Activated T-cell treated with anti-CD3 and anti-CD28 coated beads for 48 hours (primary cell): ENCODE data around the gene NSFL1C.
A peak's percentile ranks its signal among the peaks of the same experiment; 100 is the strongest.

Experiments
- DNase-seq: peaks from one replicate; pipeline ENCODE4 v3.0.0-alpha.2; 2020; ENCODE audit warnings: low read depth

Gene NSFL1C

DNA sequence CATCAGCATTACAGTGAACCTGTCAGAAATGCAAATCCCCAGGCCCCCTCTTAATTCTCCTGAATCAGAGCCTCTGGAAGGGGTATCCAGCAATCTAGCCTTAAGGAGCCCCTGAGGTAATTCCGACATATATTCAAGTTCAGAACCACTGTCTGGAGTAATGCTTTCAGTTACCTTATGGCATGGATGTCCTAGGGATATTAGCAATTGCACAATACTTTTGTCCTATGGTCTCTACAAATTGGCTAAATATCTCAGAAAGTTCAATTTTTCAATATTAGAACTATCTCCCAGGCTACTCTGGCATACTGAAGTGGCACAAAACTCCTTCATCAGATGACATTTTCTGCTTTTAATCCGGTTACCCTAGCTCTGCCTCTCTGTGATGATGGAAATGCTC, 6.4 kb downstream of the NSFL1C start:
- no peak for DNase-seq

GRCh38 chr20:1457992-1458391, 8.7 kb downstream of the NSFL1C start:
- no peak for DNase-seq

GRCh38 chr20:1456300-1456699, 10.3 kb downstream of the NSFL1C start:
- no peak for DNase-seq

DNA sequence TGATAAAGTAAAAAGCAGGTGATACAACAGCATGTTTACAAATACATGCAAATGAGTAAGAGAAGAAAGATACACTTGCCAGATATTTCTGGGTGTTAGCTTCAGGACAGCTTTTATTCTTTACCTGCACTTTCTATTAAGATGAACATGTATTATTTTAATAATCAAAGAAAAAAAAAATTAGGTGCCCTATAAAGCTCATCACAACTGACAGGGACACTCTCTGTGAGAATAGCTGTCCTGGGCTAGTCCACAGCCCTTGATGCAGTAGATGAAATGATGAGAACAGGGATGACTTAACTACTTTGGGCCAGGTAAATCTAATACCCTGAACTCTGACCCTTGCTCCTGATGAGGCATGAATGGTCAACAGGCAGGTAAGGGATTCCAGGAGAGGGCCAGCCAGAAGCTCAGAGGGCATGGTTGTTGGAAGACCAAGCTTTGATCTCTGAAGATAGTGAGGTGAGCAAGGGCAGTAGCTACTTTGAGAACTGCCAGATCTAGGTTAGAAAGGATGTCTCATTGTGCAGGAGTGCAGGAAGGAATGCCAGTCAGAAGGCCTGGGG, 15.6 kb downstream of the NSFL1C start:
- DNase-seq, result no peak

DNA sequence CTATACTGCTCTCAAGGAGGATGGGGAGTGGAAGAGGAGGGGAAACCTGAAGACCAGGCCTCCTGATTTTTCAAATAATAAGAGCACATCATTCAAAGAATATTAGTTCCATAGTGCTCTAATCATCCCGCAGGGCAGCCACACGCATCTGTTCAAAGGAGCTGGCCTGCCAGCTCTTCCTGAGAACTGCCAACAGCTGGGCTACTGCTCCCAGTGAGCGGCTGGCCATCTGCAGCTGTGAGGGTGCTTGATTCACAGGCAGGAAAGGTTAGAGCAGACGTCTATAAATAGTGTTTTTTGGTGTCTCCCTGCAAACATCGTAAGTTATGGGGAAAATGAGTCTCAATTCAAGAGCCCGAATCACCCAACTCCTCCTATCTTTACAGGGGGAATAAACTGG, 17.3 kb downstream of the NSFL1C start:
- DNase-seq, result no peak

- DNase-seq, result no peak
Observed at GRCh38 chr20:1448081-1448620, 18.5 kb downstream of the NSFL1C start.

DNA sequence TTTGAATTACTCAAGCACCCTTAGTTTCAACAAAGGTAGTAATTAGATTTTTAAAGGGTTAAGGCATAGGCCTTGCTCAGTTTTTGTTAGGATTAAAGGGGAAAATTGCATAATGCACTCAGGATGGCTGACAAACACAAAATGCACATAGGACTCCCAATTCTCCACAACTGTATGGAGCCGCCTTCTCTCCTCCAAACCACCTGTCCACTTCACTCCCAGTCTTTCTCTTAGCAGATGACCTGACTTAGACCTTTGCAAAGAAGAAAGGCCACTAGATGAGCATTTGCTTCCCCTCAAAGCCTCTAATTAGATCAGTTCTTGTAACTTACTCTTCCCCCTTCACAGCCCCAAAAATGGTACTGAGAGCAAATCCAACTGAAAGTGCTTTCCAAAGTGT, 20.1 kb downstream of the NSFL1C start:
- no peak for DNase-seq

- DNase-seq, result no peak
Observed at GRCh38 chr20:1443085-1443484, 23.6 kb downstream of the NSFL1C start.

DNA sequence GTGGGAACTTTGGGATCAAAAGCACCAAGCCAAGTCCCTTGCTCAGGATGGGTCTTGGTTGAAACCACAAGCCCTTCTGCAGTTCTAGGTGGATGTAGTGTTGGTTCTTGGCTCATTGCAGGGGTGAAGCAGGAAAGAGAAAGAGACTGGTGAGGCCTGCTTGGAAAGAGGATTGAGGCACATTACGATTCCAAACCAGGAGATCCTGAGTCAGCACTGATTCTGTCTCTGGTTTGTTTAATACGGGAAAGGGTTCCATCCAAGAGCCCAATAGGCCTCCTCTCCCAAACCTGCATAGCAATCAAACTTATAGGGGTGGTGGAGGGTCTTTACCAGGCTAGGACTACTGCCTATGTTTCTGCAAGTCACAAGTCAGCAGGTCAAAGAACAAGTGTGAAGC, 24.3 kb downstream of the NSFL1C start:
- DNase-seq, result no peak

- DNase-seq, result no peak
Observed at GRCh38 chr20:1441133-1441532, 25.5 kb downstream of the NSFL1C start.

- DNase-seq, result no peak
Observed at GRCh38 chr20:1440024-1440423, 26.6 kb downstream of the NSFL1C start.

DNA sequence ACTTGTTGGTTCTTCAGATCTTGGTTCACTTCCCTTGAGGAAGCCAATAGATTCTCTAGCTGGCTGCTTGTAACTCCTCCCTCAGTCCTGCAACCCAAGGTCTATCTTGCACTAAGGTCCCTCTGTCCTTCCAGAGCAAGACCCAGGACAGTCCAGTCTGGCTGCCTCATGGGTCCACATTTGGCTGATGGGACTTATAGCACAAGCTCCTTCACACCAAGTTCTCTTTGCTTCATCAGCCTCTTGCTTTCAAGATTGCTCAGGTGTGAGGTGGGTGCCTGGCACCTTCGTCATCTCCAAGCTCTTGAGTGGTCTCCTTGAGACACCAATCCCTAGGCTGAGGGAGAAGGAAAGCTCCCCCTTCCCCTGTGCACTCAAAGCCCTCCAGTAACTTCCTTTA, 28.3 kb downstream of the NSFL1C start:
- no peak for DNase-seq

DNA sequence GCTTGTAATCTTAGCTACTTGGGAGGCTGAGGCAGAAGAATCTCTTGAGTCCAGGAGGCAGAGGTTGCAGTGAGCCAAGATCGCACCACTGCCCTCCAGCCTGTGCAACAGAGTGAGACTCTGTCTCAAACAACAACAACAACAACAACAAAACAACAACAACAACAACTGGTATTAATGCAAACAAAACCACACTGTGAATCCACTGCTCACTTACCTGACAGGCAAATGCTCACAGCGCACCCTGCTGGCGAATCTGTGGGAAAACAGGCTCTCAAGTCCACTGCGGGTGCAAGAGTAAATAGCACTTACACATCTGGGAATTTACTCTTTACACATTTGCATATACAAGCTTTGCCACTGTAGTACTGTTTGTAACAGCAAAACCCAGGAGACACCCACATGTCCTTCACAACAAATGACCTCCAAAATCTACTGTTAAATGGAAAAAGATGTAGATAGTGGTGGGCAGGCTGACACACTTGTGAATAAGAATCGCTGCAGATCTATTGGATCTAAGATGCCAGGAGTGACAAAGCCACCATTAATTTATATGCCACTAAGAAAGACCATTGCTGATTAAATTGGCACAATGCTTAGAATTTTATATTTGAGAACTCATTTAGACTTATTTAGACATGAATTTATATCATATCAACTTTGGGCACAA, 29.3 kb downstream of the NSFL1C start:
- DNase-seq, result peak; percentile 64

DNA sequence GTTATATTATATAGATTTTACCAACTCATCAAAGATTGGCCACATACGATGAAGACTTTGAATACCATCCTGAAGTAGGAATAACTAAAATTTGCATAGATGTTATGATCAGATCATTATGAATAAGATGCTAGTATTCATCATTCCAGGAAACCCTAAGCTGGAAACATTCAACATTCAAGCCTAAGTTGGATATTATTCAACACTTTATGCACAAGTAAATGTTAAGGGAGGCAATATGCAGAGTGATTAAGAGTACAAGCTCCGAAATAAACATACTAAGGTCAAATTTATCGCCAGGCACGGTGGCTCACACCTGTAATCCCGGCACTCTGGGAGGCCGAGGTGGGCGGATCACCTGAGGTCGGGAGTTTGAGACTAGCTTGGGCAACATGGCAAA, 30.4 kb downstream of the NSFL1C start:
- no peak for DNase-seq

DNA sequence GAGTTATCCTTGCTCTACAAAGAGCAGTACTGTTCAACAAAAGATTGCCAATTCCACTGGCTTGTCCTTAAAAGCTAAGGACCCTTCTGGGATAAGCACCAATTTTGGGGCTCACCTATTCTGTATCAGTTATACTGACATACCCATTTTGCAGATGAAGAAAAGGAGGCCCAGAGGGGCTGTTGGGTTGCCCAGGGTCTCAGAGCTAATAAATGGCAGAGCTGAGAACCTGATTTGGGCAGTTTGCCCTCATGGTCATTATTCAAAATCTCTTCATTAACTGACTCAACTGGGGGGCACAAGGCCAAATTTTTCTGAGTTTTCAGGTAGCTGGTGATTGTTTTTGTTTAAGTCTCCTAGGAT, 31.3 kb downstream of the NSFL1C start:
- no peak for DNase-seq

GRCh38 chr20:1434571-1435336, 31.9 kb downstream of the NSFL1C start:
- DNase-seq, result peak; percentile 37

GRCh38 chr20:1431158-1431557, 35.5 kb downstream of the NSFL1C start:
- no peak for DNase-seq

DNA sequence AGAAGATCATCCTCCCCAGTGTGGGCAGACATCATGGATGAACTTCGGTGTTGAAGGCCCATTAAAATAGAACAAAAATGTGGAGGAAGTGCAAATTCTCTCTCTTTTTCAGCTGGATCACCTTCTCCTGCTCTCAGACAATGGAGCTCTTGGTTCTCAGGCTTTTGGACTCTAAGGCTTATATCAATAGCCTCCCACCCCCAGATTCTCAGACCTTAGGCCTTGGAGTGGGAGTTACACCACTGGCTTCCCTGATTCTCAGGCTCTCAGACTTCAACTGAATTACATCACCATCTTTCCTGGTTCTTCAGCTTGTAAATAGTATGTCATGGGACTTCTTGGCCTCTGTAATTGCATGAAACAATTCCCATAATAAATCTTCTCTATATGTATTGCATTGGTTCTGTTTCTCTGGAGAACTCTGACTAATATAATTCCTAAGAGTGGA, 36.6 kb downstream of the NSFL1C start:
- DNase-seq, result no peak

DNA sequence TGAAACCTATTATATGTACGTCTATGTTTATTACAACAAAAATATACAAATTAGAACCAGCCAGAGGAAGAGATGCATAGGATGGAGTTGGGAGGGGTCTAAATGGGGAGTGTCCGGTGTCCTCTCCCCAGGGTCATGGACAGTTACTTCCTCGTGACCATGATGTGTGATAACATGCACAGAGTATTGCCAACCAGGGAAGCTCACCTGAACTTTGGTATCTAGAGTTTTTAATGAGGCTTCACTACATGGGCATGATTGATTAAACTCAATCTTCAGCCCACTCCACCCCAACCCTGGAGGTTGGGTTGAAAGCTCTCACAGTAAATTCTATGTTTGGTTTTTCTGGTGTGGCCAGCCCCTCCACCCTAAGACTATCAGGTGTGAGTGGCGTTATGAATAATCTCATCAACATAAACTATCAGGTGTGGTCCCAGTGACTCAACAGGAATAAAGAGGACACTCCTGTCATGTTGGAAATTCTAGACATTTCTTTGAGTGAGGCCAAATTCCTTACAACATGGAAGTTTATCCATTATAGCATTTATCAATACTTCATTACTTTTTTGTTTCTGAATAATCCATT, 37.4 kb downstream of the NSFL1C start:
- DNase-seq, result no peak

GRCh38 chr20:1427457-1428054, 39.1 kb downstream of the NSFL1C start:
- no peak for DNase-seq

DNA sequence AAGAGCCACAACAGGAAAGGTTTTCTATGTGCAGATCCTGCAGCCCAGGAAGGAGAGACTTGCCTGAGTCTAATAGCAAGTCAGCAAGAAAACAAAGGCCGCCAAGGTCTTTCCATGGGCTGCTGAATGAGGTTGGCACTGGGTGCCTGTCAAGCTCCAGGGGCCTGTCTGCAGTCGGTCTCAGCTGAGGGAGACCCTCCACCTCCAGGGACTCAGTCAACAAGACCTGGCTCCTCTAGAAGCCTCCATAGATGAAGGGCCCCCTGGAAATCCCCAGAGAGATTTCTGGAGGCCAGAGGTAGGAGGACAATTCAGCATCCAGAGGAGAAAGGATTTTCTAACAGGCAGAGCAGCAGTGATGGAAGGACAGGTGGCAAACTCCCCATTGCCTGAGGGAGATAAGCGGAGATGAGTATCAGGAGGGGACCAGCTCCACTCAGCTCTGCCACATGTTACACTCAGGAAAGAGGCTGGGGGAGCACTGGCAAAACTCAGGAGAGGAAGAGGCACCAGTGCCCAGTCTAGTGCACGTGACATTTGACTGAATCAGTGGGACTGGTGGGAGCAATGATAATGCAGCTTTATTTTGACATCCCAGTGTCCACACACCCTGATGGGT, 40.3 kb downstream of the NSFL1C start:
- DNase-seq, result no peak

- DNase-seq, result no peak
Observed at GRCh38 chr20:1424336-1424735, 42.3 kb downstream of the NSFL1C start.
